Measurements from ENCODE around the gene TSR3.

TSR3 gene

DNA sequence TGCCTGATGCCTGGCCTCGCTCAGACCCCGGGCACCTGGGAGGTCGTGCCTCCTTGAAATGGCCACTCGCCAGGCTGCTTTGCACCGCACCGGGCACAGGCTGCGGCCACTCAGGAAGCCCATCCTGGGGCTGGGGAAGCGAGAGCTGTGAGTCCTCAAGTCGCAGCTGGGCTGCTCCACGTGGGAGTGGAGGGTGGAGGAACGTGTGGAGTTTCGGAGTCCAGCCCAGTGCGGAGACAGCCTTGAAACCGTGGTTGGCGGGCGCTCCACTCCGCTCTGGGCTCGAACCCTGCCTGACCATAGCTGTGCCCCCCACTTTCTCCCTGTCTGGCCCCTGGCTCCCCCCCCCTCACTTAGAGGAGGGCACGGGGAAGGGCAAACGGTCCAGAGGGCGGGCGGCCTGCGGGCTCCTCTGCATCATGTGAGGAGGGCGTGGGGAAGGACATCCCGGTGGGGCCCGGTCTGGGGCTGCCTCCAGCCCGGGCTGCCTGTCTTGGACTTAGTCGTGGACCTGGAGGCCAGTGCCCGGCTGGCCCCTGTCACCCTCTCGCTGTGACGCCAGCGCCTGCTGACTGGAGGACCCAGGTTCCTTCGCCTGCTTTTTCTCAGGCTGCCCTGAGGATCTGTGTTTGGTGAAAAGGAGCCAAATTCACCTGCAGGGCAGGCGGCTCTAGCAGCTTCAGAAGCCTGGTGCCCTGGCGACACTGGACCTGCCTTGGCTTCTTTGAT, 39.8 kb downstream of the TSR3 start:
- in situ Hi-C loops (cut with MboI; ENCODE audit: low sequenced_read_pairs), result no loop called here

DNA sequence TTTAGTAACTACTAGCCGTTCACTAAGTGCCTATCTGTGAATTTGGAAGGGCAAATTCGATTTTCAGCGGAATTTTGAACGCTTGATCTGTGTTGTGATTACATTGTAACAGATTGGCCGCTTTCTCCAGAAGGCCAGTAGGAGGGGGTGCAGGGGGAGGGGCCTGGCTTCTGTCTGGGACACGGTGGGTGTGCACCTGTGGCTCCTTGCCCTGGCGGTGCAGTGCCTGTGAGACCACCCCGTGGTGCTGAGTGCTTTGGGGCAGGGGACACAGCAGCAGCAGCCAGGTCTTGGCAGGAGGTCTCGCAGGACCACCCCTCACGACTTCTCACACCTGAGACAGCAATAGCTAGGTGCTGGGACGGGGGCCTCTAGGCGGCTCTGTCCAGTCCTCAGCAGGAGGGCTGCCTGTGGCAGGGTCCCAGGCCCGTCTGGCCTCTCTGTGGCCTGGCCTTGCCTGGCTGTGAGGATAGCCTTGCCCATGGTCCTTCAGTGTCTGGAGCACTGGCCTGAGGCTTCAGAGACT, 40.4 kb downstream of the TSR3 start:
- in situ Hi-C loops (cut with MboI; ENCODE audit: low sequenced_read_pairs), result no loop called here

DNA sequence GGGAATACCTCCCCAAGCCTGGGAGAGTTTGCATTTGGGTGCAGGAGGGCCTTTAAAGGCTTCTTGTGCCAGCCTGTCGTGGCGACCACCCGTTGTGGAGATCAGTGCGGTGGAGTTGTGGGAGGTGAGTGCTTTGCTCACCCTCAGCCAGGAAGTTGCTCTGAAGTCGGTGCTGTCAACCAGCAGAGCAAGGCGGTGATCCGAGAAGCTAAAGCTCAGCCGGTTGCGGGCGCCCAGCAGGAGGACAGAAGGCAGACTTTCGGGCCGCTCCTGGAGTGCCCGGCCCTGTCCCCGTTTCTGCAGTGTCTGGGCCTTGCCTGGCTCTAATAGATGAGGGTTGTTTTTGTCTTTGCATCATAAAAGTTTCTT, 40.9 kb downstream of the TSR3 start:
- in situ Hi-C loops (cut with MboI; ENCODE audit: low sequenced_read_pairs), result no loop called here

DNA sequence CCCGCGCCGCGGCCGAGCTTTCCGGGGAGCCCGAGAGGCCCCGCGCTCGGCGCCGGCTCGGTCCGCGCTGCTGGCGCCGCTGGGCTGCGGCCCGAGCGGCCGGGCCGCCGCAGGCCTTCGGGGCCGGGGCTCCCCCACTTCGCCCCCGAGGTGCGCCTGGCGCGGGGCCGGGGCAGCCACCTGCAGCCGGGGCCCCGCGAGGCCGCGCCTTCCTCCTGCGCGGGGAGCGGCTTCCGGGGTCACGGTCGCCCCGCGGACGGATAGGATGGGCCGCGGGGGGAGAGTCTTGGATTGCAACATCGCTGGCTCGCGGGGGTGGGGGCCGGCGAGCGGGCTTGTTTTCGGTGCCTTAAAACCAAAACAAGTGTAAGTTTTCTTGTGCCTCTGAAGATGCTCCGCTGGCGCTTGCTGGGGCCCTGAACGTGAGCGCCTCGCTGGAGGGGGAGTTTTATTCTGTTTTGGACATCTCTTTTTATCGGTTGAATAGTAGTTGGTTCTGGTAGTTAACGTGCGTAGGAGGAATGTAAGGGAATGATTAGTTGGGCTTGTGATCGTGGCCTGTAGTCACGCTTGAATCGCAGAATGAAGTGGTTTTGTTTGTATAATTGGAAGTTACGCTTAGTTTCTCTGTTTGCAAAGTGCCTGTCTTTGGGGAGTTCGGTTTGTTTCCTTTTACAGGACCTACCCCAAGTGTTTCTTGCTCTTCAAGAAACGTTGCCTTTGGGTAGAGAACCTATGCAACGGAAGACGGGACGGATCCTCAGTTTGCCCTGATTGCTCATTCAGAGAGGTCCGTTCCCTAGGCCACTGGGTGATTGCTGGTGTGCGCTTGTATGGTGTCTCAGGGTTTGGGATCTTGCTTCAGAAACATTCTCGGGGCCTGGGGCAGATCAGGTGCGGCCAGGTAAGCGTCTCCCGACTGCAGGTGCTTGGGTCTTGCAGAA, 41.5 kb downstream of the TSR3 start:
- in situ Hi-C loops (cut with MboI; ENCODE audit: low sequenced_read_pairs), result no loop called here

DNA sequence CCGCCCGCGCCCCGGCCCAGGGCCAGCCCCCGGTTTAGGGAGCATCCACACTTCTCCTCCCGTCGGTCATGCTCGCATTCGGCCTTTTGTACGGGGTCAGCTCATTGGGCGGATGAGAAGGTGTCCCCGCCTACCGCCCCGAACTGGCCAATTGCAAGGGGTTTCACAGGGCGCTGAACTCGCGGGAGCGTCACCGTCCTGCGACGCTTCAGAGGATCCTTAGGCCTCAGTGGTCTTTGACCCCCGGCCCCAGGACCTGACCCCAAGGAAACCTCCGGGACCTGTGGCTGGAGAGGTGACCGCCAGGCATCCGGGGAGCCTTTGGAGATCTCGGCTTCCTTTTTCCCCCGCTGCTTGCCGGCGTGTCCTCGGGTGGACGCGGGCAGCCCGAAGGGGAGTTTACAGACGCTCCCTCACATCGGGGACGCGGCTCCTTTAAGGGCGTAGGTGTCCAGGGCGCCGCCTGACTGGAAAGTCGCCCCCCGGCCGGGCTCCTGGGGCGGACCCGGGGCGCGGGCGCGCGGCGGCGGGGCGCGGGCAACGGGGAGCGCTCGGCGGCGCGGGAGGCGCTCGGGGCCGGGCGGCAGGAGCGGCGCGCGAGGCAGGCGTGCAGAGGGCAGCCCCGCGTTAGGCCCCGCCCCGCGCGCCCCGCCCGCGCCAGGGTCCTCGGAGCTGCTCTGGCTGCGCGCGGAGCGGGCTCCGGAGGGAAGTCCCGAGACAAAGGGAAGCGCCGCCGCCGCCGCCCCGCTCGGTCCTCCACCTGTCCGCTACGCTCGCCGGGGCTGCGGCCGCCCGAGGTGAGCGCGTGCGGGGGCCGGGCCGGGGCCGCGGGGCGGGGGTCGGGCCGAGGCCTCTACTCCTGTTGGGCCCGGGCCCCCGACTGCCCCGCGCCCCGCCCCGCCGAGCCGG, 42.4 kb downstream of the TSR3 start, which contains the start of gene UBE2I:
Gene UBE2I (plus strand): TSS at position 660 of the 909 bp plus-strand sequence. CDS start 4,395 bp downstream, outside the sequence.
- in situ Hi-C loops (cut with MboI; ENCODE audit: low sequenced_read_pairs), result no loop called here

DNA sequence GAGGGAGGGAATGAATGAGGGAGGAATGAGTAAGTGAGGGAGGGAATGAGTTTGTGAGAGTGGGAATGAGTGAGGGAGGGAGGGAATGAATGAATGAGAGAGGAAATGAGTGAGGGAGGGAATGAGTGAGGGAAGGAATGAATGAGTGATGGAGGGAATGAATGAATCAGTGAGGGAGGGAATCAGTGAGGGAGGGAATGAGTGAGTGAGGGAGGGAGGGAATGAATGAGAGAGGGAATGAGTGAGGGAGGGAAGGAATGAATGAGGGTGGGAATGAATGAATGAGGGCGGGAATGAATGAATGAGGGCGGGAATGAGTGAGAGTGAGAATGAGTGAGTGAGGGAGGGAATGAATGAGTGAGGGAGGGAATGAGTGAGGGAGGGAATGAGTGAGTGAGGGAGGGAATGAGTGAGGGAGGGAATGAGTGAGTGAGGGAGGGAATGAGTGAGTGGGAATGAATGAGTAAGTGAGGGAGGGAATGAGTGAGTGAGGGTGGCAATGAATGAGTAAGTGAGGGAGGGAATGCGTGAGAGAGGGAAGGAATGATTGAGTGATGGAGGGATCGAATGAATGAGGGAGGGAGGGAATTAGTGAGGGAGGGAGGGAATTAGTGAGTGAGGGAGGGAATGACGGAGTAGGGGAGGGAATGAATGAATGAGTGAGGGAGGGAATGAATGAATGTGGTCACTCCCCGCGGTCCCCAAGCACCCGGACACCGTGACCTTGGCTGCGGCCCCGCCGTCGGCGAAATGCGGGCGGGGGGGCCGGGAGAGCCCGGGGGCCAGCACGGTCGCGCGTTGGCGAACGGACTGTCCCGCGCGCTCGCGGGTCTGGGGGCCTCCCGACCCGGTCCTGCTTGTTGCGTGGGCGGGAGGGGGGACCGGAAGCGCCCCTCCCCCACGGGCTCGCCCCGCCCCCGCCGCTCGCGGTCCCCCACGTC, 43.4 kb downstream of the TSR3 start:
- in situ Hi-C loops (cut with MboI; ENCODE audit: low sequenced_read_pairs), result no loop called here

DNA sequence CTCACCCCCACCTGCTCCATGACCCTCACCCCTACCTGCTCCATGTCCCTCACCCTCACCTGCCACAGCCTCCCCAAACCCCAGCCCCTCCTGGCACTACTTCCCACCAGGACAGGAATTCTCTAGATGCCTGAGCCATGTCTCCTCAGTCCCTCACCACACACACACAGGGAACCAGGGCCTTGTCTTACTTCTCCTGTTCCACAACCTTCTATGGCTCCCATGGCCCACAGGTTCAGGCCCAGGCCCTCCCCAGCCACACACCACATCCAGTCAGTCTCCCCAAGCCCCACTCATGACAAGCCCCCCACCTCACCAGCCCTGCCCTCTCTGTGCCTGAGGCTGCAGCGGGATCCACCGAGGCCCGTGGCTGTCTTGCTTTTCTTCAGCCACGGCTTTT, 45.3 kb downstream of the TSR3 start:
- in situ Hi-C loops (cut with MboI; ENCODE audit: low sequenced_read_pairs), result no loop called here

DNA sequence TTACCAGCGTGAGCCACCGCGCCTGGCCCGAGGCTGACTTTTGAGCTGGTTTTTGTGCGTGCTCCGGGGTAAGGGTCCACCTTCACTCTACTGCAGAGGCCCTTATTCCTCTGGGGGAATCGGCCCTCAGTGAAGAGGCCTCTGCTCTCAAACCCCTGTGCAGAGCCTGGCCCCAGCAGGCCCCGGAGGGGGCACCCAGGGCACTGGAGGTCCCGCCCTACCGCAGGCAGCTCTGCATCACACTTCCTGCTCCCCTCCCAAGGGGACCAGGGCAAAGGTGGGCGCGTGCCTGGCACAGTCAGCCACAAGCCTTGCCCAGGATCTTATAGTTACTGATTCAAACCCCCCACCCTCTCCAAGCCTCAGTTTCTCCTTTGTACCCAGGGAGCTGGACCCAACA, 45.9 kb downstream of the TSR3 start:
- in situ Hi-C loops (cut with MboI; ENCODE audit: low sequenced_read_pairs), result no loop called here

DNA sequence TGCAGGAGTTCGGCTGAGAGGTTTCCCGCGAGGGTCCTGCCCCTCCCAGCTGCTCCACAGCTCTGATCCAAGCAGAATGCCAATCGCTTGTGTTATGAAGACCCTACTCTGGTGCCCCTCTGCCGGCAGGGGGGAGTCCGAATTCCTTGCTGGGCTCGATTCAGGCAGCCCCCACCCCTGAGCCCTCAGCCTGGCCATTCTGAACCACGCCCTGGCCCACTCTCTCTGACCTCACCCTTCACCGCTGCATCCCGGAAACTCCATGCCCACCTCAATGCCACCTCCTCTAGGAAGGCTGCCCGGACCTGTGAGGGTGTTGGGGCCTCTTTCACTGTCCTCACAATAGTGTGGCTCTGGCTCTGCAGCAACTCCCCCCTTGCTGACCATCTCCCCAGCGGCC, 50.1 kb downstream of the TSR3 start:
- in situ Hi-C loops (cut with MboI; ENCODE audit: low sequenced_read_pairs), result no loop called here

DNA sequence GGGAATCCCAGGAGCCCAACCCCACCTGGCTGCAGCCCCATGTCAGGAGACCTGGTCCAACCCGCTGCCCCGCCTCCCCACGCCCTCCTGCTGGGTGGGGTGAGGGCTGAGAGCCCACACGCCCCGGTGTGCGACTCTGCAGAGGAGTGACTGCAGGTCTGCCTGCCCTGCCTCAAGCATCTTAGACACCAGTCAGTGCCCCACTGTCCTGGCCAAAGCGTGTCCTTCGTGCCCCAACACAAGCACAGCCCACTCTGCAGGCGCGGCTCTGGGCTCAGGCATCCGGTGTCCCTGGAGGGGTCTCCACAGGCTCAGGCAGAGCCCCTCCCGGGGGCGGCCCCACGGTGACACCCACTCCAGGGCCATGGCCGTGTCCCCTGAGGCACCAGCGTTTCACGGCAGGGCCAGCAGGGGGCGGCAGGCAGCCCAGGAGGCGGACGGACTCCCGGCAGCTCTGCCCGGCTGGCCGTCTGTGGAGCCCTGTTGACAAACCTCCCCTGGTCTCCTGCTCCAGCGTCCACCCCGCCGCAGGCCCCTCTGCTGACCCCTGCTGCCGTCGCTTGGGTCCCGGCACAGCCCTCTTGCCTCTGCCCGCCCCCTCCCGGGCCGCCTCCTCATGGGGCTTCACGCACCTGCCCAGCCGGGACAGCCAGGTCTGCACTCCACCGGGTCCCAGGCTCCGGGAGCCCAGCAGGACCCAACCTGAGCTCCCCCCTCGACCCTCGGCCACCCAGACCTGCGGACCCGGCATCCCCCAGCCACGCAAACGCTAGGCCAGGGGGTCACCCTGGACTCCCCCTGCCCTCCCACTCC, 50.8 kb downstream of the TSR3 start:
- in situ Hi-C loops (cut with MboI; ENCODE audit: low sequenced_read_pairs), result no loop called here

DNA sequence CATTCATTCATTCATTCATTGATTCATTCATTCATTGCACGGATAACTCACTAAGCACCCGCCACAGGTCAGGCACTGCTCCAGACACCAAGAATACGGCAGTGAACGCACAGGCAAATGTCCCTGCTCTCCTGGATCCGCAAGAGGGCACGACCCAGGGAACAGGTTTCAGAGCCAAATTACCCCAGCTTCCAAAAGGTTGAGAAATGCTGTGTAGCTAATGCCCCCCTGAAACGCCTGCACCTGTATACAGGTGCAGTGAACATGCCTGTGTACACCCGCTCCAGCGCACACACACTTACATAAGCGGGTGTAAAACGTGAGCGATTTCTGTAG, 51.8 kb downstream of the TSR3 start:
- in situ Hi-C loops (cut with MboI; ENCODE audit: low sequenced_read_pairs), result no loop called here

All from hTERT RPE-1 (cell line).